NCI-H446 (cell line): ENCODE results near the gene JAML.

Experiments used
- DNase-seq, 2 experiments: peaks; one replicate each; lab custom pipeline; 2025; lab: John Stamatoyannopoulos, UW

The JAML gene, protein sequence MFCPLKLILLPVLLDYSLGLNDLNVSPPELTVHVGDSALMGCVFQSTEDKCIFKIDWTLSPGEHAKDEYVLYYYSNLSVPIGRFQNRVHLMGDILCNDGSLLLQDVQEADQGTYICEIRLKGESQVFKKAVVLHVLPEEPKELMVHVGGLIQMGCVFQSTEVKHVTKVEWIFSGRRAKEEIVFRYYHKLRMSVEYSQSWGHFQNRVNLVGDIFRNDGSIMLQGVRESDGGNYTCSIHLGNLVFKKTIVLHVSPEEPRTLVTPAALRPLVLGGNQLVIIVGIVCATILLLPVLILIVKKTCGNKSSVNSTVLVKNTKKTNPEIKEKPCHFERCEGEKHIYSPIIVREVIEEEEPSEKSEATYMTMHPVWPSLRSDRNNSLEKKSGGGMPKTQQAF

DNA sequence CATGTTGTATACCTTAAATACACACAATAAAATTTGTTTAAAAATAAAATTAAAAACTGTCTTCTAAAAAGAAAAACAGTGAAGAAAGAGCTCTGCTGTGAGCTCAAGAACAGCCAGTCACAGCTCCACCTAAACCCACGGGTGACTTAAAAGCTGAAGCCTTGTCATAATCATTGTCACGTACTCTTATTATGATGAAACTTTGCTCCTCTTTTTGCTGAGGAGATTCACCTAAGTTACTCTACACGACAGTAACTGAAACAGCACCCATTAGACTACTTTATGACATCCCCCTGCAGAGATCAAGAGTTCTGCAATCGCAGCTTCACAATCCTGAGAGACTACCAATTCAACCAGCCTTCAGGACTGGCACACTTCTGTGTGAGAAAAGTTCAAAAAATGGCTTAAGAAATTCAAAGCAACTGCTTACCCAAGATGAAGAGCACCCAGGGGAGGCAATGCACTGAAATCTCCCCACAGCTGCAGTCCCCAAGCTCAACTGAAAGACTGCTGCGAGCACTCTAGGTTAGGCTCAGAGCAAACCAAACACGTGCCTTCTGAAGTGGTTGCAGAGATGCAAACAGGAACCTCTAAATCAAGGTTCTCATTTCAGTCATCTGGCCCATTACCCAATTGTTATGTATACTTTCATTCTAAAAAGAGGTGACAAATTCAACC lies at the start of gene JAML:
Gene JAML, minus strand, starts transcription at position 501 of the 678 bp plus-strand sequence. CDS start 10,145 bp downstream, outside the sequence.
- no peak for DNase-seq

DNA sequence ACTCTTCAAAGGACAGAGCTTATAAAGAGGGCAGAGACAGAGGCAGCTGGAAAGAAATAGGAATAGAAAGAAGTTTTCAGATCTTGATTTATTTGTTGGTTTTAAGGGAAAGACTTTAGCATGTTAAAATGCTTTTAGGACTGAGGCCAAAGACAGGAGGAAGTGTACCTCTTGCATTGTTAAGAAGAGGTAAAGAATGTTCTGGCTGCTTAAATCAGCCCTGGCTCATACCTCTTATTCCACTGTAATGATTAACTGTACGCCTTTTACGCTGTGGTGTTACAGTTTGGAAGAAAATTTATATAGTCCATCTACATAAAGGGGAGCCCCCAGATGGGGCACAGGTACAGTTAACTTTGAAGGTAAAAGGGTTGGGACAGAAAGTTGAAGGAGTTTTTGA lies 49.4 kb upstream of the JAML start:
- no peak for DNase-seq

DNA sequence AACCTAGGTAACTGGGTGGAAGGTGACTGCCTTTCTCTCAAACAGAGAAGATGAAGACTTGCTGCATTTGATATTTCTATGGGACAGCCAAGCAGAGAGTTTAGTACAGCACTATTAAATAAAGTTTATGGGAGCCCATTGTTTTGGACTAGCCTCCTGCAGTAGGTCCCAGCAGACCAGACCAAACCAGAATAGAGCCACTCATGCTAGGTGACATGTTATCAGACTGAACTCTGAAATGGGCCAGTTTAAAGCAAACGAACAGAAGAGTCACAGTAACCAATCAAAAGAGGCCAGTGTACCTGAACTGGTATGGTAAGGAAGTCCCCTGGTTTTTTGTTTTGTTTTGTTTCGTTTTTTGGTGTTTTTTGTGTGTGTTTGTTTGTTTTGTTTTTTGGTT lies 47.2 kb upstream of the JAML start:
- DNase-seq: no peak

DNA sequence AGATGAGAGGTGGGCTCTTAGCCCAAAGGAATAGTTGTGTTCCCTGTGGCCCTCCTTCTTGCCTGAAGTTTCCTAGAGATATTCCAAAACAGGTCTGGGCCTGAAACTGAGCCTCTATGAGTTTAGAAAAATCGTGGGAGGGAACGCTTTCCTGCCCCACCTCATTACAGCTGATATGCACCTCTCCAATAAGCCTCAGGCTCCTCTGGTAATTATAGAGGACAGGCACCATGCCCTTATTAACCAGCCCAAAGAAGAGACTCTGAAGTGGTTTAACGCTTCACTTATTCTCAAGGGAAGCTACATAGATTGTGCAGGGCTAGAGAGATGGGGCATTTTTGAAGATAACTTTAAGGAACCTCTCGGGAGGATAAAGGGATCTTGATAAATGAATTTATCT lies 42.7 kb upstream of the JAML start:
- DNase-seq: no peak

DNA sequence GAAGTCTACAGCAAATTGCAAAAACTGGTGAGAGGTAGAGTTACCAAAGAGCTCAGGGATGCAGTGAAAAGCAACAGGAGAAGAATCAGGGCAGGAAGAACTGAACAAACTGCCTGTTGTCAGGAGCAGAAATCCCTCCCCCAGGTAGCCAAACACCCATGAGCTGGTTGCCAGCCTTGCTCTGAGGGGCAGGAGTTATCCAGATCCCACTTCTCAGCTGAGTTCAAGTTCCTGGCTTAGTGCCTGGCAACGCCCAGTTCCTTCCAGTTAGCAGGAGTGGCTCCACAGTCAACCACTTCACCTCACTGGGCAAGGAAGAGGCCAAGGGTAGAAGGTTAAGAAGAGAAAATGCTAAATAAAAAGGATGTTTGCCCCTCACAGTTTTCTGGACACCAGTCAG lies 41.1 kb upstream of the JAML start:
- no peak for DNase-seq

DNA sequence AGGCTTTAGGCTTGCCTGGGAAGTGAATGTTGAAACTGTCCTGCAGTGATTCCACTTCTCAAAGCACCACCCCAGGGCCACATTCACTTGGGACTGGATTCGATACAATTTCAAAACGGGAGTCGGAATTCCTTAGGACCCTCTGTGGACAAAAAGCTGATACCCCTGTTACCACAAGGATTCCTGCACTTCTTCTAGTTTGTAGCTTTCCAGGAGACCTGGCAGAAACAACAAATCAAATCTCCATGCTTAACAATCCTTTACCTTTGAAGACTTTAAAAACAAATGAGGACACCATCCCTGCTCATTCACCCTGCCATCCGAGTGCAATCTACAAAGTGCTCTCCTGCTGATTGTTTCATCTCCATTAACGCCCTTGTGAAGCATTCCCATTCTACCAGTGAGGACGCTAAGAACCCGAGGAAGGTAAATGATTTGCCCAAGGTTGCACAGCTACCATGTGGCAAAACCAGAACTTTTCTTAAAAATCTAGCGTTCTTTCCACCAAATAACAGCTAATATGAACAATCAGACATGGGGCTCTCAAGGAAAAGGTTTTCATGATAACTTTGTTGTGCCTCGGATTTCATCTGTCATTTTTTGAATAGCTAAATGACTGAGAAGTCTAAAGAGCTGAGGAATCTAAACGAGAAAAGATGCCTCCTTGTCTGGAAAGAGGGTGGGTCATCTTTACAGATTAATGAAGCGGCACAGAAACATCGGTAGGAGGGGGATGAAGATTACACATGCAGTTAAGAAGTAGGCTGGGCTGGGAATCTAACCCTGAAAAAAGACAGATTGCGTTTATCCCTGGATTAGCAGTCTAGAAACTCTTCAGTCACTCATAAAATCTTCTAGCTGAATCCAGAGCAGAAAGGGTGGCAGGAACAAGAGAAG lies 40.0 kb upstream of the JAML start:
- no peak for DNase-seq

DNA sequence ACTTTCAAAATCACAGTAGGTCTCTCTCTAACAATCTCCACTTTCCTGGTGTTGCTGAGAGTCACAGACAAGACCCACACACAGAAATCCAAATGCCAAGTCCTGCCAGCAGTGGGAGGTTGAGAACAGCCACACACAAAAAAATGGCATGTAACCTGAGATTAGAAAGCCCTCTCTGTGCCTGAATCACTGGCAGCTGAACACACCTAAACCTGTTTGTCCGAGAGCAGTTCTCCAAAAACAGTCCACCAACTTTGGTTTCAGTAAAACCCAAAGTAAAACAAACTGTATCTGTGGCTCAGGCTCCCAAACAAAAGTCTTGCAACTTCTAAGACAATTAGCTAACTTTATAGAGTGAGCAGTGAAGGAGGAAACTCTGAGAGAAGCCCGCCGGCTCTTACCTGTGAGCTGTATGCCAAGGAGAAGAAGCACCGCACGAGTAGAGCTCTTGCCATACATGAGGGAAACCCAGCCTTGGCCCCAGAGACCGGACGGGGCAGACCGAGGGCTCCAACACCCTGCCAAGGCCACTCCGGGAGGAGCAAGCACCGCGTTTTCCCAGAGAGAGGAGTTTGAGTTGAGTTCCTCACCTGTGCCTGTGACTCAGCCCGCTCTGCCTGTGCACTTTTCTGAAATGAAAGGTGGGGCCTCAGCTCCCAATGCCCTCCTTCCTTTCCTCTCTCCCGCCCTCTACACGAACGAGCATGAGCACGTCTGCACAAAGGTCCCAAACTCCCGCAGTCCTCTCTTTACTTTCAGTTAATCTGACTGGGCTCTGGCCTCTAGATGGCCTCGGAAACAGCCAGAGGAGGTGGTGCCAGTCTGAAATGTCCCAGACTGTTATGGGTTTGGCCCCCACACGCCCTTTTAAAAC lies 39.1 kb upstream of the JAML start, which contains the start of gene MPZL2:
Gene MPZL2, minus strand, starts transcription at position 603 of the 874 bp plus-strand sequence. Its CDS starts 144 bp downstream, at position 459.
- no peak for DNase-seq

DNA sequence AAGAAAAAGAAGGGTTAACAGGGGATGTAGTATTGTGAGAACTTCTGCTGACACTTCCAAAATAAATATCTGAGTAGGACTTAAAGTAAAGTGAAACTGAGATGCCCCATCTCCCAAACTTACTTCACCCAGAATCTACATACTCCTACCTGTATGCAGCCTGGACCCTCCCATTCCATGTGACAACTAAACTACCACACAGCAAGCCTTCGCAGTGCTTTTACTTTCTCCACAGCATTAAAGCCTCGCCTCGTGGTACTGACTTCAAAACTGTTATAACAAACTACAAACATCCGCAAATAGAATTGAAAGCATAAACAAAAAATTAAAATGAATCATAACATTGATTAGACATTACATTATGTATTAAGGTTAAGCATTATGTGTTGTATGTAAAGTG lies 38.3 kb upstream of the JAML start:
- no peak for DNase-seq

DNA sequence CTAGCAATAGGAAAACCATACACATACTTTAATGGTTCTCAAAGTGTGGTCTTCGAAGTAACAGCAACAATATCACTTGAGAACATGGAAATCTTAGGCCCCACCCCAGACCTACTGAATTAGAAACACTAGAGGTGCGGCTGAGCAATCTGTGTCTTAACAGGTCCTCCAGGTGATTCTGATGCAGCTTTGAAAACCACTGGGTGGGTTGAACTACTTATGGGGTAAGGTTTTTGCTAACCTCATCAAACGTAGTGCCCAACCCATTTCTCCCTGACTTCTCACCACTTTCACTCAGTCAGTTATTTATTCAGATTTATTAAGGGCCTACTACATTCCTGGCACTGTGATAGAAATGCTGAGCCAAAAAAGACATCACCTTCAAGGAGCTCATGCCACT lies 35.5 kb upstream of the JAML start:
- no peak for DNase-seq

DNA sequence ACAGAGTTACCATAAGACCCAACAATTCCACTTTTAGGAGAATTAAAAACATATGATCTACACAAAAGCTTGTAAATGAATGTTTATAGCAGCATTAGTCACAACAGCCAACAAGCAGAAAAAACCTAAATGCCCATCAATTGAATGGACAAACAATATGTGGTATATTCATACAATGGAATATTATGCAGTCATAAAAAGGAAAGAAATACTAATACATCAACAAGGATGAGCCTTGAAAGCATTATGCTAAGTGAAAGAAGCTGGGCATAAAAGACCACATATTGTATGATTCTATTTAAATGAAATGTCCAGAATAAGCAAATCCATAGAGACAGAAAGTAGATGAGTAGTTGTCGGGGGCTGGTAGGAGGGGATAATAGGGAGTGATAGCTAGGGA lies 34.3 kb upstream of the JAML start:
- no peak for DNase-seq

DNA sequence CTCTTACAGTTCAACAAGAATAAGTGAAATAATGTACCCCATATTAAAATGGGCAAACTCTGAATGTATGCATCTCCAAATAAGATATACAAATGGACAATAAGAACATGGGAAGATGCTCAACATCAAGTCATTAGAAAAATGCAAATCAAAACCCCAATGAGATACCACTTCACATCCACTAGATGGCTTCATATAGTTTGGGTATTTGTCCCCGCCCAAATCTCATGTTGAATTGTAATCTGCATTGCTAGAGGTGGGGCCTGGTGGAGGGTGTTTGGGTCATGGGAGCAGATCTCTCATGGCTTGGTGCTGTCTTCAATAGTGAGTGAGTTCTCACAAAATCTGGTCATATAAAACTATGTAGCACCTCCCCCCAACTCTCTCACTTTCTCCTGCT lies 33.6 kb upstream of the JAML start:
- peak in 1 of 2 experiments; percentile 21 for DNase-seq

DNA sequence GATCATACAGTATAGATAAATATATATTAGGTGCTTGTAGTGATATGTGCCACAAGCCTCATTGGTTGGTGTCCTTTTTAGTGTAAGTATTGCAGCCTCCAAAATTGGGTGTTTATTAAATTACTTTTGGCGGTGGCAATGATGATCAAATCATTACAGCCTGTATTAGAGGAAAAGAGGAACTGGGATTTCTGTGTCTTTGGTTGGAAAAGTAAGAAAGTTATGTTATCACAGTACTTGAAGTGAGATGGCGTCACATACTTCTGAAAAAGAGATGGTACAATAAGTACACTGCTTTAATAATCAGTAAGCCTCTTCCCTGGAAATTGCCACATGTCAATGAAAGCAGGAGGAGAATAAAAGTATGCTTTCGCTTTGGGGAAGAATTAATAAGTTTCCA lies 27.9 kb upstream of the JAML start:
- no peak for DNase-seq

DNA sequence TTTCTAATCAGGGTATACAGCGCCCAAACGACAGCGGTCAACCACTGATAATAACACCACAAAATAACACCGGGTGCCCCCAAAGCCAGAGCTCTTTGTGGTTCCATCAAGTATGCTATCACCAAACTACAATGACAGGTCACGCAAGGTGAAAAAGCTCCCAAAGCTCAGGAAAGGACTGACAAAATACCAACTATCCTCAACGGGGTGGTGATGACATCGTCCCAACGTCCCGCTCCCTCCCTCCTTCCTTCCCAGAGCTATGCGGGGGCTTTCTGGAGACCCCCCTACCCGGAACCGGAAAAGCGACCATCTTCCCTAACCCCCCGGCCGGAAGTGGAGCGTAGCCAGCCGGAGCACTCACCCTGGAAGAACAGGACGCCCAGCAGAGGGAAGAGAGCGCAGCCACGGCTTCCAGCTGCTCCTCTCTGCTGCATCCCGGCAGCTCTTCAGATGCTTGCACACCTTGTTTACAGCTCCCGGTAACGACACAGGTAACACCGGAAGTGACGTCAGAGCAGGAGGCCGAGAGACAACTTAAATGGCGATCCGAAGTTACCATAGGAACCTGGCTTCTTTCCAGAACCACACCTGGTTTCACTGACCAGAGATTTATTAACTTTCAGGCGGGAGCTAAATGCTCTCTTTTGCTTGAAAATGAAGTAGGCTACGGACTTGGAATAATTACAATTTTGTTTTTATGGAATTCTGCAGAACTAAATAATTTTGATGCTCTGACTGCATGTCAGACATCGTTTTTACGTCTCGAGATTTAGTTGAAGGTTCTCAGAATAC lies 27.2 kb upstream of the JAML start, which contains the start of gene MPZL3:
Gene MPZL3, minus strand, starts transcription at position 508 of the 795 bp plus-strand sequence. Its CDS starts 71 bp downstream, at position 437.
- peak; percentile 84 to 87 for DNase-seq

DNA sequence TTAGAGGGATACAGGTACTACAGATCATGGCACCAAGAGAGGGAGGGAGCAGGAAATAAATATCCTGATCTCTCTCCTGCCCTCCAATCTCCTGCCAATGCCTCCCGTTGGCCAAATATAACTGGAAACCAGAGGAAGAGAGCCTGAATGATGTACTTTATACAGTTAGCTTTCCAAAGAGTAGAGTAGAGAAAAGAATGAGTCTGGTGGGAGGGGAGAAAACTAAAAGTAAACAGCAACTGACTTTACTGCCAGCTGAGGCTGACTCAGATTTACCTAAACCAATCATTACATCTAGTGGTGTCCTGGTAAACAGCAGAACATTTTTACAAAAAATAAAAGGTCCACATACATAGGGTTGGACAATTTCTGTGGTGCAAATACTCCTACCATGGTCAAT lies 22.2 kb upstream of the JAML start:
- no peak for DNase-seq

DNA sequence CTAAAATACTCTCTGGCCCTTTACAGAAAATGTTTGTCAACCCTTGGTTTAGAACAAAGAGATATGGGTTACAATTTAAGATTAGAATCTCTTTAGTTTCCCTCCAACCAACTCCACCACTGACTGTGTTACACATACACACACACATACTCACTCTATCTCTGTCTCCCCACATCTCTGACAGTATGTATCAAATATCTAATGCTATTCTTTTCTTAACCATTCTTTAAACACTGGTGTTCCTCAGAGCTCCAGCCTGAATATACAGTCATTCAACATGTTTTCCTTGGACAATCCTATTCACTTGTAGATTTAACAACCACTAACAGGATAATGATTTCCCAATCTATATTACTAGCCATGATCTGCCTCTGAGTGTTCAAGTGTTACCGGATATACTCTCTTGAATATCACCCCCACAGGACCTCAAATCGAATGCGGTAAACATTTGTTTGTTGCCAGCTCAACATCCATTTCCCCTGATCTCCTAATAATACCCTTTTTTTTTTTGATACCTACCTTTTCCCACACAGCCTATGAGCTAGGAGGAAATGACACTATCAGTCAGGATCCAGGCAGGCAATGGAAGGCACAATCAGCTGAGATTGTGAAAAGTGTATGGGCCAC lies 21.2 kb upstream of the JAML start:
- DNase-seq: no peak

DNA sequence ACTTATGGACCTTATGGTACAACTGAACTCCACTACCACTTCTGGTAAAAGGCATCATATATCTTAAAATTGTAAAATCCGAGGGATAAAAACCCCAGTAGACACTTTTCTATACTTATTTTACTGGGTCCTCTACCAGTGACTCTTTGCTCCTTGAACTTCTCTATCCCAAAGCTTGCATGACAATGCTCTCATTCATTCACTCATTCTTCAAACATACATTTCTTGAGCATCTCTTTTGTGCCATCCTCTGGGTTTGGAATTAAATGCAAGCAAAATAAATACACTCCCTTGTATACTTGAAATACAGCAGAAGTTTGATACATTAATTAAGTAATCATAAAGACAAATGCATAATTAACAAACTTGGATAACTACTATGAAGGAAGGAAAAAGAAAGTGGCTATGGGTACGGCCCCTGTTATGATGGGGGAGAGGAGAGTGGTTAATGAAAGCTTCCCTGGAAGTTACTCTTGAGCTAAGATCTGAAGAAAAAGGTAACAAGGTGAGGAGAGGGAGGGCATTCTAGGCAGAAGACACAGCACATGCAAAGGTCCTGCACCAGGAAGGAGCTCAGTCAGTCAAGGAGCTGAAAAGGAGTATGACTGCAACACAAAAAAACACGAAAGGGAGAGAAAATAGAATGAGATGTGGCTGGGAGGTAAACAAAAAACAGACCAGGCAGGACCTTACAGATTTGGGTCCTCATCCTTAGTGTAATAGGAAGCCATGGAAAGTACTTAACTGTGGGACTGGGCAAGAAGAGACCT lies 19.4 kb upstream of the JAML start:
- DNase-seq: no peak

DNA sequence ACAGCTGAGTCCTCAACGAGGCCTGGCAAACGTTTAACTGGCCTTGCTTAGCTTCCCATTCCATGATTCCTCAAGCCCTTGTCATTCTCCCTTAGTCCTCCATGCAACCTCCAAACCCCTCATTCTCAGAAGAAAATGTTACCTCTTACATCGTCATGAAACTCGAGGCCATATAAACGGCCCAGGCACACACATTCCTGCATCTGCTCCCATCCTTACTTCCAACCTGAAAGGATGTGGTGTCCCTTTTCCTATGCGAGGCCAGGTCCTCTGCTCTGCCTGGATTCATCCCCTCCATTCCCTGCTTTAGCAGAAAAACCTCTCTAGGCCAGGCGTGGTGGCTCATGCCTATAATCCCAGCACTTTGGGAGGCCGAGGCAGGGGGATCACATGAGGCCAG lies 18.4 kb upstream of the JAML start:
- no peak for DNase-seq

DNA sequence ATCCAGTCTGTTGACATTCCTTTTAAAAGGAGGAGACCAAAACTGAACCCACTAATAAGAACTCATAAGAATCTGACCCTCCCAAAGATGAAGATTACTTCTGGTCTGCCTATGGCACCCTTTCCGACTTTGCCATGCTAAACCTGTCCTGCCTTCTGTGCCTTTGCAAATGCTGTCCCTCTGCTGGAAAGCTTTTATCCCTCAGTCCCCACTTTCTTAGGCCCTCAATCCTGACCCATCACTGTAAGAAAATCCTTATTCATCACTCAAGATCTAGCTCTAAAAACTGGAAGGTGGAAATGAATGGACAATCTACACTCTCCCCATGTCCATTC lies 16.9 kb upstream of the JAML start:
- no peak for DNase-seq

DNA sequence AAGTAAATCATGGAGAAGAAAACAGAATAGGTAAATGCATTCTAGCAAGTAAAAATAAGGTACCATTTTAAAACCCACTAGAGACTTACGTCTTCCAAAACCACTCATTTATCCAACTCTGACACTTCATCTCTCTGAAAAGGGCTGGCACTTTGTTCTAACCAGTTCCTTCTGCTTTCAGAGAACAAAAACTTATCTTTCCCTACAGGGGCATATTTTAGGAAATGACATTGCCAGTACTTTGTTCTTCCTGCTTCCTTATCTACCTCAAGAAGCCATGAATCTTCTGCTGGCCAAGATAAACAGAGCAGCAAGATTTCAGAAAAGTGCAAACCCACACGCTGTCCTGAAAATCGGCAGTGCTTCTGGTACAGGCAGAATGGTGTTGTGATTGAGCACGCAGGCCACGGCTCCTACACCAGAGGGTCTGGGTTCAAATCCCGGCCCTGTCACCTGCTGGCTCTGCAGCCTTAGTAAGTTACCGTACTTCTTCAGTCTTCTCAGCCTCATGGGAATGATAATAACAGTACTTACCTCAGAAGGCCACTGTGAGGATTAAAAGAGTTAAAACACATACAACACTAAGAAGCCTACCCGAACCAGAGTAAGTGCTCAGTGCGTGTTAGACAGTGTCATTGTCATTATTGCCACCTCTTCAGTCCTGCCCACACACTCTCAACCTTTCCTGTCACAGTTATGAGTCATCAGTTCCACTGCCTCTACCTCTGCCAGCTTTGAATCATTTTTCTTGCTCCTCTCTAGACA lies 16.4 kb upstream of the JAML start:
- DNase-seq: no peak
